K562 (cell line): Measurements from ENCODE around the gene MED19. TPM values are rescaled to one million over a fixed set of nuclear protein-coding genes. Genes with fewer than 3 reads are reported as not detected.
A peak's percentile ranks its signal among the peaks of the same experiment; 100 is the strongest.

ENCODE experiments used
- BRCA1 ChIP-seq, 2 experiments: fragments of 450-650 bp in 1 of 2; sonication (generic) in 1 of 2; formaldehyde crosslinking in 1 of 2; IDR thresholded peaks; 2 replicates each; pipeline versions ENCODE4 v1.5.0 to v1.6.1; 2017 to 2020; ENCODE audit warnings: mild to moderate bottlenecking in 1 of 2, missing genetic modification reagents in 1 of 2
- CCNT2 ChIP-seq: IDR thresholded peaks from 2 replicates; pipeline ENCODE4 v1.6.1; 2011; ENCODE audit warnings: borderline replicate concordance, low read depth, mild to moderate bottlenecking, moderate library complexity, mixed read lengths, low read length; ENCODE audit not compliant: insufficient read length; ENCODE audit errors: extremely low read depth
- FOXA1 ChIP-seq: fragments of 450-650 bp; IDR thresholded peaks from 2 replicates; pipeline ENCODE4 v1.6.1; 2016; ENCODE audit warnings: mild to moderate bottlenecking, borderline replicate concordance
- GABPA ChIP-seq: fragments of 200-800 bp; sonication (Bioruptor generic); conservative IDR thresholded peaks from 2 replicates; pipeline ENCODE4 v1.6.1; 2016; ENCODE audit warnings: low read depth, missing genetic modification characterization, missing compliant biosample characterization
- KDM2B ChIP-seq: fragments of 250-450 bp; sonication (Bioruptor Pico); IDR thresholded peaks from 2 replicates; pipeline ENCODE4 v1.8.0; 2021; ENCODE audit warnings: mild to moderate bottlenecking, moderate library complexity
- KLF16 ChIP-seq: IDR thresholded peaks from 2 replicates; pipeline ENCODE4 v1.6.1; 2016; ENCODE audit warnings: antibody characterized with exemption
- PHTF2 ChIP-seq: fragments of 250-450 bp; sonication (Bioruptor Pico); IDR thresholded peaks from 2 replicates; pipeline ENCODE4 v1.5.0; 2021; ENCODE audit warnings: mild to moderate bottlenecking
- POLR2B ChIP-seq: fragments of 450-650 bp; IDR thresholded peaks from 2 replicates; pipeline ENCODE4 v1.6.1; 2018; ENCODE audit warnings: low read depth; ENCODE audit not compliant: partially characterized antibody
- PRDM10 ChIP-seq: fragments of 450-650 bp; IDR thresholded peaks from 2 replicates; pipeline ENCODE4 v1.6.1; 2018; ENCODE audit not compliant: partially characterized antibody
- SMAD4 ChIP-seq: fragments of 250-450 bp; sonication (Bioruptor Pico); conservative IDR thresholded peaks from 2 replicates; pipeline ENCODE4 v1.8.0; 2021; ENCODE audit warnings: inconsistent platforms, mild to moderate bottlenecking, moderate library complexity
- SOX6 ChIP-seq: fragments of 450-650 bp; IDR thresholded peaks from 2 replicates; pipeline ENCODE4 v1.6.1; 2014; ENCODE audit warnings: mild to moderate bottlenecking
- SRSF7 ChIP-seq: fragments of 200-400 bp; formaldehyde crosslinking; optimal IDR thresholded peaks from 2 replicates; pipeline ENCODE3; 2017; ENCODE audit warnings: mild to moderate bottlenecking, low read depth, low read length
- THAP12 ChIP-seq: fragments of 250-450 bp; sonication (Bioruptor Pico); IDR thresholded peaks from 2 replicates; pipeline ENCODE4 v1.9.0; 2021; ENCODE audit warnings: mild to moderate bottlenecking, inconsistent platforms
- ZBTB43 ChIP-seq: sonication (generic); formaldehyde crosslinking; IDR thresholded peaks from 2 replicates; pipeline ENCODE4 v1.8.0; 2023; ENCODE audit warnings: mild to moderate bottlenecking, missing genetic modification reagents
- ZNF184 ChIP-seq: sonication (generic); formaldehyde crosslinking; IDR thresholded peaks from 2 replicates; pipeline ENCODE4 v1.5.0; 2020; ENCODE audit warnings: missing genetic modification reagents
- ZNF224 ChIP-seq: sonication (generic); formaldehyde crosslinking; IDR thresholded peaks from 2 replicates; pipeline ENCODE4 v1.8.0; 2022; ENCODE audit warnings: mild to moderate bottlenecking, missing genetic modification reagents
- ZNF280A ChIP-seq: fragments of 450-650 bp; IDR thresholded peaks from 2 replicates; pipeline ENCODE4 v1.6.1; 2018; ENCODE audit warnings: mild to moderate bottlenecking, low read depth; ENCODE audit not compliant: partially characterized antibody
- ZNF561 ChIP-seq: fragments of 450-650 bp; formaldehyde crosslinking; conservative IDR thresholded peaks from 2 replicates; pipeline ENCODE4 v1.4.0; 2020; ENCODE audit warnings: mild to moderate bottlenecking, moderate library complexity
- polyA plus RNA-seq, 8 experiments: library from polyadenylated mRNA; depleted of rRNA in 4 of 8; stranded (reverse) in 5 of 8; unstranded in 3 of 8; fragments of >200 nt; fragmentation: Nextera tagmentation in 2 of 8; fragmentation: Illumina TruSeq in 1 of 8; extraction: Ambion mirVana in 2 of 8; extraction: Trizol in 1 of 8; gene quantifications; 2 replicates each; pipeline versions ENCODE4 v1.2.1 to v1.2.3, GENCODE V29; 2011 to 2014; ENCODE audit warnings: inconsistent platforms in 1 of 8, missing spikeins in 1 of 8
- total RNA-seq, 7 experiments: library from RNA; depleted of rRNA in 6 of 7; stranded (reverse); fragments of >200 nt in 6 of 7; fragmentation: Illumina TruSeq in 2 of 7; extraction: Trizol in 2 of 7; gene quantifications; 2 replicates each; pipeline versions ENCODE4 v1.2.1 to v1.2.3, GENCODE V29; 2011 to 2021; ENCODE audit warnings: low replicate concordance in 1 of 7

Gene MED19
- total and polyA plus RNA-seq, 9 of the 15 experiments (the other 6 are each of a cell fraction or from before 2014, with no cell fraction given), result 7.3 to 23.5 (median 15.0) TPM

GRCh38 chr11:57741132-57742086, 29.4 kb upstream of the MED19 start, which contains the start of gene SELENOH (continued):
- TF ChIP-seq POLR2B (peak; percentile 90), ZNF280A (no peak), KLF16 (no peak), PHTF2 (no peak), KDM2B (no peak), FOXA1 (no peak), ZNF561 (no peak), PRDM10 (peak; percentile 99), BRCA1 (IDR thresholded peaks at IDR 0.05) (no peak), BRCA1 (CRISPR knock-in tag; IDR thresholded peaks at IDR 0.05) (no peak), SRSF7 (no peak), SMAD4 (peak; percentile 21; the same call in 1 of the 2 replicates), GABPA (tag) (peak; percentile 97), ZBTB43 (CRISPR knock-in tag) (peak; percentile 54; the same call in 1 of the 2 replicates), THAP12 (peak; percentile 57; the same call in 1 of the 2 replicates), CCNT2 (peak; percentile 84), SOX6 (peak; percentile 81), ZNF184 (CRISPR knock-in tag) (no peak), ZNF224 (CRISPR knock-in tag) (peak; percentile 51; the same call in 1 of the 2 replicates)
